ENCODE data around the gene UBE2S.

UBE2S gene

GRCh38 chr19:55358943-55359908 lies 48.4 kb downstream of the UBE2S start:
- DNase-seq, result no peak

GRCh38 chr19:55358493-55358892 lies 49.1 kb downstream of the UBE2S start:
- DNase-seq, result no peak

- DNase-seq, result no peak
Measured at GRCh38 chr19:55355213-55355821, 52.3 kb downstream of the UBE2S start.

- no peak for DNase-seq
Measured at GRCh38 chr19:55354698-55355212, 52.8 kb downstream of the UBE2S start, which contains the start of gene COX6B2. Gene COX6B2 (minus strand): TSS chr19:55354719. CDS start chr19:55354521, 198 bp downstream.

GRCh38 chr19:55353803-55354697 lies 53.5 kb downstream of the UBE2S start:
- DNase-seq, result peak in 1 of 2 experiments; percentile 33

- DNase-seq, result no peak
Measured at GRCh38 chr19:55353356-55353802, 54.2 kb downstream of the UBE2S start.

GRCh38 chr19:55352549-55353145 lies 54.9 kb downstream of the UBE2S start:
- DNase-seq, result no peak

GRCh38 chr19:55352040-55352439 lies 55.5 kb downstream of the UBE2S start:
- no peak for DNase-seq

- DNase-seq, result no peak
Measured at GRCh38 chr19:55350620-55351315, 56.8 kb downstream of the UBE2S start.

All from NCI-H187 (cell line).